Activated CD4-positive, CD25-positive, alpha-beta regulatory T cell (primary cell): ENCODE results near the gene EFNA2.
"Not testable (repeated sequence)": the region's sequence is repeated elsewhere in the genome, so short reads cannot be mapped to it uniquely, and the experiment has no call there.

Source experiments
- DNase-seq, 4 experiments: peaks; one replicate each; lab custom pipeline; 2025; lab: John Stamatoyannopoulos, UW

EFNA2 gene

DNA sequence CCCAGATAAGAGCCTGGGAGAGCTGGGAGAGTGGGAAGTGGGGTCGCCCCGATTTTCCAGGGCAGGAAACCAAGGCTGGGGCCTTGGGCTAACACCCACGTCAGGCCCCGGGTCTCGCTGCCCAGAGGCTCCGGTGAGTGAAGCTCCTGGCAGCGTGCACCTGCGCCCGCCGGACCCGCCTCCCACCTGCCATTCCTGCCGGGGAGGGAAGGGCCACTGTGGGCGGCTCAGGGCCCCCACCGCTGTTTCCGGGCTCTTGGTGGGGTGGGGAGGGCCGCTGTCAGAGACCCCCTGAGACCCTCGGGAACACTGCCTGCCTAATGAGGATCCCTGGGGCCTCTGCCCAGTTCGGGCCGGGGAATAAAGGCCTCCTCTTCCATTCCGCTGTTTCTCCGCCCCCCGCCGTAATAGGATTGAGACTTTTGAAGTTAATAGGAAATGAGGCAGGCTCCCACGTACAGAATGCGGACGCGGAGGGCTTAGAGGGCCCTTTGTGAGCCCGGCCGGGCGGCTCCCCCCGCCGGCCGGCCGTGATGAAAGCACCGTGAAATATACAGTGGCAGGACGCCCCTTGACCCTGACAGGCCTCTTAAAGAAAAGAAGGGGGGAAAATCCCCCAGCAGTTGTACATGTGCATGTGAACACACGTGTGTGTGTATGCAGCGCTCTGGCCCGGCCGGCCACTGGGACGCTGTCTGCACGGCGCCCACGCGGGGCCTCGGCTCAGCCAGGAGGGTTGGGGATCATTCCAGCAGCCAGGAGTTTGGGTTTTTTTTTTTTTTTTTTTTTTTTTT lies 33.2 kb downstream of the EFNA2 start:
- DNase-seq, result no peak

DNA sequence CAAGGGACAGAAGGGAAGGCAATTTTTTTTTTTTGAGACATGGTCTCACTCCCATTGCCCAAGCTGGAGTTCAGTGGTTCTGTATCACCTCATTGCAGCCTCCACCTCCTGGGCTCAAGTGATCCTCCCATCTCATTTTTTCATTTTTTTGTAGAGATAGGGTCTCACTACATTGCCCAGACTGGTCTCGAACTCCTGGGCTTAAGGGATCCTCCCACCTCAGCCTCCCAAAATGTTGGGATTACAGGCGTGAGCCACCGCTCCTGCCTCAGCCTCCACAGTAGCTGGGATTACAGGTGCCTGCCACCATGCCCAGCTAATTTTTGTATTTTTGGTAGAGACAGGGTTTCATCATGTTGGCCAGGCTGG lies 34.6 kb downstream of the EFNA2 start:
- not testable (repeated sequence) for DNase-seq

DNA sequence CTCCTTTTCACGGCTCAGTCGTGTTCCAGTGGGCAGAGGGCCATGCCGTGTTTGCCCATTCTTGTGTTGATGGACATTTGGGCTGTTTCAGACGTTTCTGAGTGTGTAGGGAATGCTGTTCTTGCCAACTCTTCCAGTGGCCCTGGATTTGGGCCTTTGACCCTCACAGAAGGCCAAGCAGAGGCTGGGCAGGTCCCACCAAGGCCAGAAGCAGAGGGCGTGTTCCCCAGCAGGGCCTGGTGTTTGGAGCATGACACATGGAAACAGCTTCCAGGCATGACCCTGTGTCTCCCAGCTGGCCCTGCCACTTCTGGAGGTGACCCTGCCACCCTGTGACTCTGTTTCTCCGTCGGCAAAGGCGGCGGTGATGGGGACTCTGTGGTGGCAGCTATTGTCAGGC lies 35.9 kb downstream of the EFNA2 start:
- DNase-seq, result no peak

DNA sequence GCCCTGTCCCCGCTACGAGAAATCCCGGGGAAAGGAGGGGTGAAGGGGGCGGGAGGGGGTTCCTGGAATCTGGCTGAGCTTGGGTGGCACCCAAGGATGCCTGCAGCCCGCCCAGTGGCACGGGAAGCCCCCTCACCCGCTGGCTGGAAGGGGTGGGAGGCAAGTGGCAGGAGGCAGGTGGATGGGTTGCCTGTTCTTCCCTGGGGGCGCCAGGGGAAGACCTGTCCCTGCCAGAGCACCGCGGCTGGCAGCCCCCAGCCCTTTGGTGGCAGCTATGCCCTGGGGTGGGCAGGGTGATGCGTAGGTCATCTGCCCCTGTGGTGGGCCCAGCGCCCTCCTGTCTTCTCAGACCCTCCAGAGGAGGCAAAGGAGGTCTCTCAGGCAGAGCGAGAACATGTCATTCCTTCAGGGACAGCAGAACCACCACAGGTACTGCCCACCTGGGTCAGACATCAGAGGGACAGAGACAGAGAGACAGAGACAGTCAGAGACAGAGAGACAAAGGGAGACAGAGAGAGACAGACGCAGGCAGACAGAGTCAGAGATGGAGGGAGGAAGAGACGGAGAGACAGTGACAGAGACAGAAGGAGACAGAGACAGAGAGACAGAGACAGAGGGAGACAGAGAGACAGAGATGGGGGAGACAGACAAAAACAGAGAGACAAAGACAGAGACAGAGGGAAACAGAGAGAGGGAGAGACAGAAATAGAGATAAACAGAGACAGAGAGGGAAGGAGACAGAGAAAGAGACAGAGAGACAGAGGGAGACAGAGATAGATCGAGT lies 36.7 kb downstream of the EFNA2 start:
- no peak for DNase-seq

DNA sequence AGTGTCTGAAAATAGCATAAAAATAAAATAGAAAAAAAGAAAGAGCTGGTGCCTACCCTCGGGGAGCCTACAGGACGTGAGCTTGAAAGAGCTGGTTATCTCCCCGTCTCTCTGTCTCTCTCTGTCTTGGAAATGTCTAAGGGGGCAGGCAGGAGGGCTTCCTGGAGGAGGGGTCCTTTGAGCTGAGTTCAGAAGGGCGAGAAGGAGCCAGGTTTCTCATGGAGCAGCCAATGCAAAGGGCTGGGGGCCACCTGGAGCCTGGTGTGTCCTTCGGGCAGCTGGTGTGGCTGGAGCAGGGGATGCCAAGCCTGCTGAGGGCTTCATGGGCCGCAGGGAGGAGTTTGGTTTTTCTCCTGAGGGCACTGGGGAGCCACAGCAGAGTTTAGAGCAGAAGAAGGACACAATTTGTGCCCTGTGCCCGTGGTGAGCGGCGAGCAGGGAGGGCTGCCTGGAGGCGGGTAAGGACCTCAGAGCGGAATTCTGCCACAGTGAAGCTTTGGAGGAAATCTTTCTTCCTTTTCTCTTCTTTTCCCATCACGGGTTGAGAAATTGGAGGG lies 38.7 kb downstream of the EFNA2 start:
- no peak for DNase-seq

DNA sequence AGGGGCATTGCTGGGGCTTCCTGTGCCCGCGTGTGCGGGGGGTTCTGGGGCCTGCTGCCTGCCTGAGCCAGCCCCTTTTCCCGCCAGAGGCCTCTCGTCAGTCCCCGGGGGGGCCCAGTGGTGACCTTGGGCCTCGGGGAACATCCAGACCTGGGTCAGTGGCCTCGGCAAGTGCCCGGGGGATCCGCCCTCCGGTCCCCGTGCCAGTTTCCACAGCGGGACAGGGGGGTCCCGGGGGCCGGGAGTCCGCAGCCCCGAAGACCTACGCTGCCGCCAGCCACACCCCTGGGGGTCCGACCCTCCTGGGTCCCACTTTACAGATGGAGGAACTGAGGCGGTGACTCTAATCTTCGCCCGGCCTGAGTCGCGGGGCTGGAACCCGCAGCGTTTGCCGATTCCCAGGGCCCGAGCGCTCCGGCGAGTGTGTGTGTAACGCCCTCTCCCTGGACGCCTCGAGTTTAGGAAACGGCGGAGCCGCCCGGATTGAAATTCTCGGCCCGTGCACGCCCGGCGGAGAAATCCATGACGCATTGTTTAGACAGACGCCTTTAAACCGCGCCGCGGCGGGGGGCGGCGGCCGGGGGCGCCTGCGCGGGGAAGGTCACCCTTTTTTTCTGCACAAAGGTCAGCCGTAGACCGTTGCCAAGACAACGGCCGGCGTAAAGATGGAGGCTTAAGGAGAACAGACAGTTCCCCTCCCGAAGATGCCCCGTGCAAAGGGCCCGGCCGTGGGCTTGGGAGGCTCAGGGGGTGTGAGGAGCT lies 39.3 kb downstream of the EFNA2 start:
- no peak for DNase-seq

DNA sequence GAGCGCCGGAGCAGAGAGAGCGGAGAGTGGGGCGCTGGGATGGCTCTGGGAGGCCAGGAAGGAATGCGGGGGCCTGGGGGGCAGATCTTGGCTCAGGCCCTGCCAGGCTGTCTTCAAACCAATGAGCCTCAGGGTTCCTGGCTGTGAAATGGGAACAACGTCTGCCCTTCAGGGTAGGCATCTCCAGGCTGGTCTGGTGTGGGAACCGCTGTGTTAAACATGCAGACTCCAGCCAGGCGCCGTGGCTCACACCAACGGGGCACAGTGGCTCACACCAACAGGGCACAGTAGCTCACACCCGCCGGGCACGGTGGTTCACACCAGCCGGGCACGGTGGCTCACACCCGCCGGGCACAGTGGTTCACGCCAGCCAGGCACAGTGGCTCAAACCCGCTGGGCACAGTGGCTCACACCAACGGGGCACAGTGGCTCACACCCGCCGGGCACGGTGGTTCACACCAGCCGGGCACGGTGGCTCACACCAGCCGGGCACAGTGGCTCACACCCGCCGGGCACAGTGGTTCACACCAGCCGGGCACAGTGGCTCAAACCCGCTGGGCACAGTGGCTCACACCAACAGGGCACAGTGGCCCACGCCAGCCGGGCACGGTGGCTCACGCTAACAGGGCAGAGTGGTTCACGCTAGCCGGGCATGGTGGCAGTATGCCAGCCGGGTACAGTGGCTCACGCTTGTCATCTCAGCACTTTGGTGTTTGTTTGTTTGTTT lies 40.1 kb downstream of the EFNA2 start:
- no peak for DNase-seq

DNA sequence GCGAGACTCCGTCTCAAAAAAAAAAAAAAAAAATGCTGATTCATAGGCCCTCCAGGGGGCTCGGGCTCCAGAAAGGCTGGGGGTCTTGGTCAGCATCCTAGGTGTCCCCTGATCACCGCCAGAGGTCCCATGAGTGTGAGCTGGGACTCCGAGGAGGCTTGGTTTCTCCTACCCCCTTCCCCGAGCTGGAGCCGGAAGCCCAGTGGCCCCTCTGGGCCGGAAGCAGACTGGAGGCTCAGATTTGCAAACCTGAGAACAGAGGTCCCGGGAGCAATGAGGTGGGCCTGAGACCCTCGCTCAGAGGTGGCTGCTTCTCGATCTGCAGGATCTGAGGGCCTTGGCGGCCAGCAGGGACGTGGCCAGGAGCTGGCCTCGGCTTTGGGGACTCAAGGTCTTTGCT lies 41.5 kb downstream of the EFNA2 start:
- DNase-seq, result no peak

DNA sequence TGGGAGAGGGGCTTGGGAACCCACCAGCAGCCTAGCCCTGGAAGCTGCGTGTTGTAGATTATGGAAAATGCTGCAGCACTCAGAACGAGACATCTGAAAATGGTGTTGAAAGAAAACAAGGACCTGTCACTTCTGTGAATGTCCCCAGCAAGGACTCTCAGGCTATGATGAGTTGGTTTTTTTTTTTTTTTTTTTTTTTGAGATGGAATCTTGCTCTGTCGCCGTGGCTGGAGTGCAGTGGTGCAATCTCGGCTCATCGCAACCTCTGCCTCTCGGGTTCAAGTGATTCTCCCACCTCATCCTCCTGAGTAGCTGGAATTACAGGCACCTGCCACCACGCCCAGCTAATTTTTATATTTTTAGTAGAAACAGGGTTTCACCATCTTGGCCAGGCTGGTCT lies 46.5 kb downstream of the EFNA2 start:
- DNase-seq, result not testable (repeated sequence)

DNA sequence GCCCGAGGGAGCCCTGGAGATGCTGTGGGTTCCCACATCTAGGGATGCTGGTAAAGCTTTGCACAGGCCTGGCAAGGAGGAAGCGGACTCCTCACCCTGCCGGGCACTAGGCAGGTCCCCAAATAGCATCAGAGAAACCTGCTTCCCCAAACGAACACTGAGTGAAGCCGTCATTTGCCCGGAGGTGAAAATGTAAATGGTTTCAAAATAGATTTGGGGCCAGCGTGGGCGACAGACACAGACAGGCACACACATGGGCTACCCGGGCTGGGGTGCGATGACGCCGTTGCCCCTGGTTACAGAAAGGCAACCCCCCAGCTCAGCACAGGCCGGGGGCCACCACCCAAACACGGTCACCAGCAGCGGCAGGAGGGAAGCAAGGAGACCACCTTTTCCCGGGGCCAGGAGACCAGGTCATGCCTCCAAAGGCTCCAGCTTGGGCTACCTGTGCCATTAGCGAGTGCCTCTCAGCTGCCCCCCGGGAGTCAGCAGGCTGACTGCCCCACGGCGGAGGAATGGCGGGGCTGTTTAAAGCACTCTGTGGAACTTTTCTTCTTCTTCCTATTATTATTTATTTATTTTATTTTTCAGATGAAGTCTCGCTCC lies 50.5 kb downstream of the EFNA2 start:
- no peak for DNase-seq

DNA sequence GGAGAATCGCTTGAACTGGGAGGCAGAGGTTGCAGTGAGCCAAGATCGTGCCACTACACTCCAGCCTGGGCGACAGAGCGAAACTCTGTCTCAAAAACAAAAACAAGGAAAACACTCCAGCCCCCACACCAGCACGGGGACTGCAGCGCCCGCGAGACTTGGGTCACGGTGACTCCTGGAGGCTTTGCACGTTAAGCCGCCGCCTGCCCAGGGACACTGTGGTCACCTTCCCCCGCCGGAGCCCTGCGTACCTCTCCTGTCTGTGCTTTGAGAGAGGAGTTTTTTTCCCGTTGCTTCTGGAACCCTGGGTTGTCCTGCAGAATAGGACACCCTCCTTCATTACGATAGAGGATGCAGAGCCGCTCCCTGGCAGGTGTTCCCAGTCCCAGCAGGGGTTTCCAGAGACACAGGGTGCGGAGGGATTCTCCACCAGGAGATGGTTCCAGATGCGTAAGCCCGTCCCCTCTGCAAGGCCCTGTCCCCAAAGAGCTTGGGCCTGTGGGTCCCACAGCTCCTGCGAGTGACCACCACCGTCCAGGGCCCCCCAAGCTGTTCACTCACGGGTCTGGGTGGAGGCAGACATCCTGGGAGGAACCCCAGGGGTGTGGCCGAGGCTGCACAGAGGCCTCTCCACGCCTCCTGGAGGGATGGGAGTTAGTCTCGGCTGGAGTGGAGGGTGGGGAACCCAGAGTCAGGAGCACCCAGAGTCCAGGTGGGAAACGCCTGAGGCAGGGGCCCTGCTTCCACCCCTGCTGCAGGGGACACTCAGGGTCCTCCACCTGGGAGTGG lies 55.2 kb downstream of the EFNA2 start:
- no peak for DNase-seq

DNA sequence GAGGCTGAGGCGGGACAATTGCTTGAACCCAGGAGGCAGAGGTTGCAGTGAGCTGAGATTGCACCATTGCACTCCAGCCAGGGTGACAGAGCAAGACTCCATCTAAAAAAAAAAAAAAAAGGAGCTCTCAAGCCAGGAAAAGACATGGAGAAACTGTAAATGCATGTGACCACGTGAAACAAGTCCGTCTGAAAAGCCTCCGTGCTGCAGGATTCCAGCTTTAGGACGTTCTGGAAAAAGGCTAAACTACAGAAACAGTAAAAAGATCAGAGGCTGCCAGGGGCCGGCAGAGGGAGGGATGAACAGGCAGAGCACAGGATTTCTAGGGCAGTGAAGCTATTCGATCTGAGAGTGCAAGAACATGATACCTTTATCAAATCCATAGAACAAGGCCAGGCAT lies 57.4 kb downstream of the EFNA2 start:
- no peak for DNase-seq

DNA sequence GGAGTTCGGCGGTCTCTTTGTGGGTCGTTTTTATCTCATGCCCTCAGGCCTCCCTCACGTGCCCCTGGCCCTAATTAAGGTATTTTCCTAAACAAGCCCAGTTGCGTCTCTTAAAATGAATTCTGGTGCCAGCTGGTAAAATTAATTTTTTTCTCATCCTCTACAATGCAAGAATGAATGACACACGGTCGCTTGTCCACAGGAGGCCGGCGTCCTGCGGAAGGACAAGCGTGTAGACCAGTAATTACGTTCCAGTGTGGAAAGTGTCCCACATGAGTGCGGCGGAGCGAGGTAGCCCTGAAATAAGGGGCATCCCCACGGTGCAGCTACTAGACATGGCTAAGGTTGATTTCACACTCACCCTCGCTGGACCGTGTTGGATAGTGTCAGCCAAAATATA lies 63.5 kb downstream of the EFNA2 start:
- DNase-seq, result no peak

DNA sequence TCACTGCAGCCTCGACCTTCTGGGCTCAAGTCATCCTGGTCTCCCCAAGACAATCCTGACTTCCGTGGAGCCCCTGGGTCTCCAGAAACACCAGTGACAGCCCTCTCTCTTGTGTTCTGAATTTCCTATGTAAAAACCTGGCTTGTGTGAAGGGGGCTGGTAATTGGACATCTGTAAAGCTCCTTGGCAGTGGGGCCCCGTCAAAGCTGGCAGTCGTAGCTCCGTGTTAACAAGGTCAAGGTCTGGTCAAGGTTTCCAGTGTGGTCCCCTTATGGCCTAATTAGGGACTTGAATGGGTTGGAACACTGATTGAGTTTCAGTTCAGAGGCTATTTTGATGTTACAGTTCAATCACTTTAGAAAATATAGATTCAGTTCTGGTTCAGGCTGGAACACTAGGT lies 65.2 kb downstream of the EFNA2 start:
- DNase-seq, result no peak
